Glomerular visceral epithelial cell (primary cell): Measurements from ENCODE around the gene ATF4.
"Not testable (repeated sequence)": the region's sequence is repeated elsewhere in the genome, so short reads cannot be mapped to it uniquely, and the experiment has no call there.

Experiments used
- DNase-seq: peaks from one replicate; pipeline ENCODE4 v3.0.0-alpha.2; 2016; ENCODE audit errors: extremely low spot score

ATF4 gene

DNA sequence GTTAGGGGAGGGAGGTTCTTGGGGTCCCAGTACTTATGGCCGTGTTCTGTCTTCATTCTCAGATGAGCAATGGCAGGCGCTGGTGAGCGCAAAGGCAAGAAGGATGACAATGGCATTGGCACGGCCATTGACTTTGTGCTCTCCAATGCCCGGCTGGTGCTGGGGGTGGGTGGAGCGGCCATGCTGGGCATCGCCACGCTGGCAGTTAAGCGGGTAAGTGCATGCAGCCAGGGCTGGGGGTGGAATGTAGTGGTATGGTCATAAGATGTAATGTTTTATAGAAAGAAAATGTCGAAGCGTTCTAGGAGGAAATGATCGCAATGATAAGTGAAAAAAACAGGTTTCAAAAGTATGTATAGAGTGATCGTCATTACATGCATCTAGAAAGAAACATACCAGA lies 9.1 kb upstream of the ATF4 start:
- DNase-seq = no peak

DNA sequence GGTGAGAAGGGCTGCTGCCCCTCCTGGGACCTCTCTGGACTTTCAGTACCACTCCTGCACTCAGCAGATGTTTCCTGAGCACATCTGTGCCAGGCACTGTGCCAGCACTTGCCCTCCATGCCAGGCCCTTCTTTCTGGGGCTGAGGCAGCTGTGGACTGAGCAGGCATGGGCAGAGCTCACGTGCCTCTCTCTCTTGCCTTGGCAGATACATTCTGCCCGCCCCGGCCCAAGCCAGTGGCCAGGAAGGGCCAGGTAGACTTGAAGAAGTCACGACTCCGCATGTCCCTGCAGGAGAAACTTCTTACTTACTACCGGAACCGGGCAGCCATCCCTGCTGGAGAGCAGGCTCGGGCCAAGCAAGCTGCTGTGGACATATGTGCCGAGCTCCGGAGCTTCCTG lies 8.3 kb upstream of the ATF4 start:
- DNase-seq = no peak

DNA sequence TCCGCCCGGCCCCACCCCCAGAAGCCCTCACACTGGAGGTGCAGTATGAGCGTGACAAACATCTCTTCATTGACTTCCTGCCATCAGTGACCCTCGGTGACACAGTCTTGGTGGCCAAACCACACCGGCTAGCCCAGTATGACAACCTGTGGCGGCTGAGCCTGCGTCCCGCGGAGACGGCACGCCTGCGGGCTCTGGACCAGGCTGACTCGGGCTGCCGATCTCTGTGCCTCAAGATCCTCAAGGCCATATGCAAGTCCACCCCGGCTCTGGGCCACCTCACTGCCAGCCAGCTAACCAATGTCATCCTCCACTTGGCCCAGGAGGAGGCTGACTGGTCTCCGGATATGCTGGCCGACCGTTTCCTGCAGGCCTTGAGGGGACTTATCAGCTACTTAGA lies 6.6 kb upstream of the ATF4 start:
- DNase-seq = no peak

DNA sequence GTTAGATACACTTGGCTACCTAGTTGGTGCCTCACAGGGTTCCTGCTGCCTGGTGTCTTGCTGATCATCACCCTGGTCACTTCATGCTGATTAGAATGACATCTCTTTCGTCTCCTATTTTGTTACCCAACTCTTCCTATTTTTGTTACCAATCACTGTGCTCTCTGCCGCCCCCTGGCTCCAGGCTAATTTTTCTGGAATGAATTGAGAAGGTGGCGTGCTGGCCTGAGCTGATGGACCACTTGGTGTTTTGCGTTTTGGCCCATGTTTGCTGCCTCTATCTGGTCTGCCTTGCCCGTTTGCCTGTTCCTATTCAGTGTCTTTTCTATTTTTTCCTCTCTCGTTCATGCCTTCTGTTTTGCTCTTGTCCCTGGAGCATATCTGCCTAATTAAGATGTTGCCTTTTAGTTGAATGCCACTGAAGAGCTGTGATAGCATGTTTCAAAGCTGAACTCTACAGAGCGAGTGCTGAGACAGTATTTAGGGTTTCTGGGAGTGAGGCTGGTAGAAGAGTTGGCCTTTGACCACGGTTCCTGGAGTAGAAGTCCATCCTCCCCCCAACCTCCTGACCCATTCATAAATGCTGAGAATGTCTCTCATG lies 5.9 kb upstream of the ATF4 start:
- no peak for DNase-seq

DNA sequence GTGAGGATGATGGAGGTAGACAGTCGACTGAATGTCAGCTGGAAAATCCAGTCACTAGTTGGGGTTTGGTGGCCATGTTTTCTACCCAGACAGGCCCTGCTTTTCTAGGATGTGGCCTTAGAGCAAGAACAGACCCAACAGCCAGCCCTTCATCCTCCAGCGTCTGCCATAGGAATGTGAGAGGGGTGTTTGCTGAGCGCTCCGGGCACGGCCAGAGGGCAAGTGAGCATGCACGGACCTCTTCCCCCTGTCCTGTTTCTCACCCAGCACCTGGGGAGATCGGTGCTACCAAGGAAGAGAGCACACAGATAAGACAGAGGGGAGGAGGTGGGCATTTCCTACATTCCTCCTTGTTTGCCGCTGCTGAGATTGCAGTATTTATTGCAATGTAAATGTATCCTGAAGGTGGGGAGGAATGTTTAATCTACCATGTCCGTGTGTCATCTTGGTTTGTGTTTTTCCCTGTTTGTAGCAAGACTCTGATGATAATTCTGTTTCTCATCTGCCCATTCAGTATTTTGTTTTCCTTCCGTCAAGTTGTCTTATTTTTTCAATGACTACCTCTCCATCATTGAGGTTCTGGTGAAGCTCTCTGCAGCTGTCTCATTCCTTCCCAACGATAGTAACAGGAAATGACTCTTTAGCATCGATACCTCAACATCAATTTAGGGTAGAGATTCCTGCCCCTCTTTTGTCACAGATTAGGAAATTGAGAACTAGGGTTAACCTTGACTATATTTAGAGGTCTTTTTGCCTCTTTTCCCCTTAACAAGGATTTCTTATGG lies 4.9 kb upstream of the ATF4 start:
- no peak for DNase-seq

DNA sequence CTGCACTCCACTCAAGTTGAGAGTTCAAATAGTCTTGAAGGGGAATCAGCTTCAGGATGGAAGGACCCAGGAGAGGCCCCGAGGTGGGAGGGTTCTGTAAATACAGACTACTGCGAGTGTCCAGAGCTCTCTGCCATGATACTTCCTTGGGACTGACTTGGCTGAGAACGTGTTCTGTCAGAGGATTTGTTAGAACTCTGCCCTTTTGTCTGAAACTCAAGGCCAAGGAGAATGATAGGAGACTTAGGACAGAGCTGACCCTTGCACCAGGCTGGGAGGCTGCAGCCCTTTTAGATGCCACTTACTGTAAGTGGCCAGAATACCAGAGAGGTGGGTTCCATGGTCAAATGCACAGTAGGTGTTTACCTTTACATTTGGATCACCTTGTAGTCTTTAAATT lies 2.9 kb upstream of the ATF4 start:
- no peak for DNase-seq

DNA sequence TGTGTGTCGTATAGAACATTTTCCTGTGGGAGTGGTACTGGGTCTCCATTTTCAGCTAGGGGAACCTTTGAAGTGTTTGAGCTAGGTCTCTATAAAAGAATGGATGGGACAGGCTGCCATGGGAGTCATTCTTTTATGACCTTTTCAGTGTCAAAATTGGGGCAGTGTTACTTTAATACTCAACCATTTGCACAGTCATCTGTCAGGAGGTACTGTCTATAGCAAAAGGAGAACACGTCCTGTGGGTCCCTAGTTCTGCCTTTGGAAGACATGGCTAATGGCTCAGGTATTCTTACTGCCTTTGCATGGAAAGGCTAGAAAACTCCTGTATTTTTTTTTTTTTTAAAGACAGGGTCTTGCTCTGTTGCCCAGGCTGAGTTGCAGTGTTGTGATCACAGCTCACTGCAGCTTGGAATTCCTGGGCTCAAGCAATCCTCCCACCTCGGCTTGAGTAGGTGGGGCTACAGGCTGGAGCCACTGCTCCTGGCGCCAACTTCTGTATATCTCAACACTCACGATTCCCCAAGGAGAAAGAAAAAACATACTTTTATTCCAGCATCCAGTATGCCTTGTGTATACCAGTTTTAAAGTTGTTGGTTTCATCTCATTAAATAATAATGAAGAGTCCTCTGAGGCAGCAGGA lies 2.1 kb upstream of the ATF4 start:
- no peak for DNase-seq

DNA sequence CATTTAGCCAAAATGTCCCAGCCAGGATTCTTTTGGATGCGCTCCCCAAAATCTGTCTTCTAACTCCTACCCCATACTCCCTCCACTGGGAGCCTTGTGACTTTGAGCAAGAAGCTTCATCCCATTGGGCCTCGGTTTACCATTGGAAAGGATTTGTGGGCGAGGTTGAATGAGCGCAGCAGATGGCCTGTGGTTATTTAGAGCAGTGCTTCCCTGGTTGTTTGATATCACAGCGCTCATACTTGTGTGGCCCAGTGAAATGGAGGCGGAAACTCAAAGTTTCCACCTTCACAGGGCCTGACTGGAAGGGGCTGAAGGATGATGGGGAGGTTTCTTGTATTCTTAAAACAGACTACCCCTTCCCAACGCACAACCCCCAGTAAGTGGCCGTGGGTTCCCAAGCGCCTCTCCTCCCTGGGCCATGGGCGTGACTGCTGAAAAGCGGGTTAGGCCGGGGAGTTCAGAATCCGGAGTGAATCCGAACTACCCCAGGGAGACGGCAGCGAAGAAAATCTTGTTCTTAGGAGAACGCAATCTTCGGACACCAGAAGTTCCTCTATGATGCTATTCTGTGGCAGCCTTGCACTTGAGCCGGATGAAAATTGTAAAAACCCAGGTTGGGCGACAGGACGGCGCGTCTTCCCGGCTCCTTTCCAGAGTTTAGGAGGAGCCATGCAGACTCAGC lies 1.2 kb upstream of the ATF4 start:
- peak; percentile 36 for DNase-seq

DNA sequence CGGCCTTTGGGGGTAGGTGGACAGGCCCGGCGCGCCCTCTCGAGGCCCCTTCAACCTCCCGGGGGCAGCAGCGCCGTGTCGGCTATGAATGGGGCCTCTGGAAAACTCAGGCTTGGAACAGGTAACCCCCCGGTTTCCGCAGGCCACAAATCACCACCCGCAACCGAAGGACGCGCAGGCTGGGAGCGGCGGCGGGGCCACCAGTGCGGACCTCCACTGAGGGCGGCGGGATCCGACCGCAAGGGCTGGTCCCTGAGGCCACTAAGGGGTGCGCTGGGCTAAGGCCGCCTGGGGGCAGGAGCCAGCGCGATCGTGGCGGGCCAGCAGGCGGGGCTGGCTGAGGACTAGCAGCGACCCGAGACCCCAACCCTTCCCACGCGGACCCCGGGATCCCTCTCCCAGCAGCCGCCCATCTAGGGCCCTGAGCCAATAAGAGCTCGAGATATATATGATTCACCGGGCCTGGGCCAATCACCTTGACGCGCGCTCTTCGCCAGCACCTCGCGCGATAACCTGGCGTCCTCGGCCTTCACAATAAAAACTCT lies 609 bp upstream of the ATF4 start:
- DNase-seq = peak; percentile 97

DNA sequence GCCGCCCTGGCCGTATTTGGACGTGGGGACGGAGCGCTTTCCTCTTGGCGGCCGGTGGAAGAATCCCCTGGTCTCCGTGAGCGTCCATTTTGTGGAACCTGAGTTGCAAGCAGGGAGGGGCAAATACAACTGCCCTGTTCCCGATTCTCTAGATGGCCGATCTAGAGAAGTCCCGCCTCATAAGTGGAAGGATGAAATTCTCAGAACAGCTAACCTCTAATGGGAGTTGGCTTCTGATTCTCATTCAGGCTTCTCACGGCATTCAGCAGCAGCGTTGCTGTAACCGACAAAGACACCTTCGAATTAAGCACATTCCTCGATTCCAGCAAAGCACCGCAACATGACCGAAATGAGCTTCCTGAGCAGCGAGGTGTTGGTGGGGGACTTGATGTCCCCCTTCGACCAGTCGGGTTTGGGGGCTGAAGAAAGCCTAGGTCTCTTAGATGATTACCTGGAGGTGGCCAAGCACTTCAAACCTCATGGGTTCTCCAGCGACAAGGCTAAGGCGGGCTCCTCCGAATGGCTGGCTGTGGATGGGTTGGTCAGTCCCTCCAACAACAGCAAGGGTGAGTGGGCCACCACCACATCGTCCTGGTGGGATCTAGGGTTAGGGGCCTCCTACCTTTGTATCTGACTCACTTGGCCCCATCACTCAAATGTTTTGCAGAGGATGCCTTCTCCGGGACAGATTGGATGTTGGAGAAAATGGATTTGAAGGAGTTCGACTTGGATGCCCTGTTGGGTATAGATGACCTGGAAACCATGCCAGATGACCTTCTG lies 934 bp downstream of the ATF4 start:
- DNase-seq = not testable (repeated sequence)

DNA sequence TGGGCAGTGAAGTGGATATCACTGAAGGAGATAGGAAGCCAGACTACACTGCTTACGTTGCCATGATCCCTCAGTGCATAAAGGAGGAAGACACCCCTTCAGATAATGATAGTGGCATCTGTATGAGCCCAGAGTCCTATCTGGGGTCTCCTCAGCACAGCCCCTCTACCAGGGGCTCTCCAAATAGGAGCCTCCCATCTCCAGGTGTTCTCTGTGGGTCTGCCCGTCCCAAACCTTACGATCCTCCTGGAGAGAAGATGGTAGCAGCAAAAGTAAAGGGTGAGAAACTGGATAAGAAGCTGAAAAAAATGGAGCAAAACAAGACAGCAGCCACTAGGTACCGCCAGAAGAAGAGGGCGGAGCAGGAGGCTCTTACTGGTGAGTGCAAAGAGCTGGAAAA lies 1.7 kb downstream of the ATF4 start:
- DNase-seq = not testable (repeated sequence)

DNA sequence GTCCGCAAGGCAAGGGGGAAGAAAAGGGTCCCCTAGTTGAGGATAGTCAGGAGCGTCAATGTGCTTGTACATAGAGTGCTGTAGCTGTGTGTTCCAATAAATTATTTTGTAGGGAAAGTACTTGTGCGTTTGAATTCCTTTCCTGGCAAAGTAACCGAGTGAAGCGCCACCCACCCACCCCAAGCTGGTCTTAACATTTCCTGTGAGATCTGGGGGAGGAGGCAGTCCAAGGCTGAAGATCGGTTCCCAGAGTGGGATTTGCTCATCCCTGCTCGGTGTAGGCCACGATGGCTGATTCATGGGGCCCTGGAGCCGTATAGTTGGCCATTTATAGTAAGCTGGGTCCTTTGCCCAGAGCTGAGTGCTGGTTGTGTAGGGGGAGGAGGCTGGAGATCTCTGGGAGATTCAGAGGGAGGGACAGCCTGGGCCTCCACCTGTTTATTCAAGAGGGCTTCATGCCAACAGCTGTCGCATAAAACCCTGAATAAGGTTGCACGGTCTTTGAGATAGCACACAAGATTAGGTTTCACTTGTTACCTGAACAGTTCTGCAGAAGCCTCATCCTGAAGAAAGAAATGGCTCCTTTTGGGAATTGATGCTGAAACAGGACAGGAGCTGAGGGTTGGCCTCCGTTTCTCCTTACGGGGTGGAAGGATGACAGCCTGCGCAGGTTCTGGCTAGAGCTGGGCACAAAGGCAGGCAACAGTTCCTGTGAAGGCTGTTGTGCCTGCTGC lies 2.4 kb downstream of the ATF4 start:
- peak; percentile 57 for DNase-seq

DNA sequence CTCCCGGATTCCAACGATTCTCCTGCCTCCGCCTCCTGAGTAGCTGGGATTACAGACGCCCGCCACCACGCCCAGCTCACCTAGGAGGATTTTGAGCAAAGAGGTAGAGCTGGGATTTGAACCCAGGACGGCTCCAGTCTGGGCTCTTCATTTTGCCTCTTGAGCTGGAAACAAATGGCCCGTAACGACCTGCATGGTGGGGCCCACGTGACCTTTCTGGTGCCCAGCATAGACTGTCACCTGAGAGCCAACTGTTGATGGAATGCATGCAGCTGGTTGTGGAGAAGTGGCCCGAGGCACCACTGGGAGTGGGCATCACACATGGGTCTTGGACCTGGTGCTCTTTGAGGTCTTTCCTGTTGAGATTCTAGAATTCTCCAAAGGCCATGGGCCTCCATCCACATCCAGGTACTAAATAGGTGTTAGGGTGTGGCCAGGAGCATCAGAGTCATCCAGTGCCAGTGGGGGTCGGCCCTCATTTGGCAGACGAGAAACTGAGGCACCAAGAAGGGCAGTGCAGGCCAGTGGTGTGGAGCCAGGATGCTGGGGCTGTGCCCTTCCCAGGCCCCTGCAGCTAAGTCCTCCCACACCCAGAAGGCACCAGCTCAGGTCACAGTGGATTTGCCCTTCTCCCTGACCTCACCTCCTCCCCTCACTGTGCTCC lies 3.9 kb downstream of the ATF4 start:
- peak; percentile 47 for DNase-seq

DNA sequence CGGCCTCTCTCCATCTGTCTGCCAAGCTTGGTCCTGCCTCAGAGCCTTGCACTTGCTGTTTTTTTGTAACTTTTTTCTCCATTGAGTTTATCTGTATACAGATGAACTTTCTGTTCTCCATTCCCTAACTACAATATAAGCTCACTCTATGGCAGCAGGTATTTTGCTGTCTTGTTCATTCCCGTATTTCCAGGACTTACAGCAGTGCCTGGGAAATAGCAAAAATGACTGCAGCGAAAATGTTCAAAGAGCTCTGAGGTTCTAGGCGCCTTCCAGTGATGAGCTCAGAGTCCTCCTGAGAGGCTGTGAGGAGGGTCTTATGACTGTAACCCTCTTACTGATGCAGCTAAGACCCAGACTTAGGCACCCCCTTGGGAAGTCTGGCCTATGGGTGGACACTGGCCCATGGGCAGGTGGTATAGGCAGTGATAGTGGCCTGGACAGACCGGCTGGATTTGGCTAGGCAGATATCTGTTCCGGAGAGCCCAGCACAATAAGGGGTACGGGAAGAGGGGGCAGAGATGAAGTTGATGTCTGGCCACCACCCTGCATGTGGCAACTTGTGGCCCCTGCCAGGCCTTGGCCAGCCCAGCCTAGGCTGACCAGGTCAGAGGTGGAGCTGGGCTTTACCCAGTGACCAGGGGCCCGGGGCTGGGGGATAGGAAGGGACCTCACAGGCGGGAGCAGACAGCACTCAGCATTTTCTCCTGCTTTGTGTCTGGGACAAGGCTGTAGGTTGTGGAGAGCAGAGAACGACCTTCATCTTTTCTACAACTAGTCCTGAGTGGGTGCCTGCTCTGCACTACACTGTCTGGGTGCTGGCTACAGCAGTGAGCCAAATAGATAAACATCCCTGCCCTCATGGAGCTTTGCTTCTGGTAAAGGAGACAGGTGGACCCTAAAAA lies 4.6 kb downstream of the ATF4 start:
- DNase-seq = peak; percentile 23

DNA sequence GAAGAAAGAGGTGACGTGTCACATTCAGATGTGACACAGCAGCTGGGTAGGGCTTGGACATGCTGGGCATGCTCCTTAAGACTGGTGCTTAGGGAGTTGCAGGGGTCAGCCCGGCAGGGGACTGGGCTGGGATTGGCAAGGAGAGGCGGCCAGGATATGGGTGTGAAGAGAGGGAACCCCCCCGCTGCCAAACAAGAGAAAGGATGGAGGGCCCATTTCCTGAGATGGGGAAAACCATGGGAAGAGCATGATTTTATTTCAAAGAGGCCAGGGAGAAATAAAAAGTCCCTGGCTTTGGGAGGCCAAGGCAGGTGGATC lies 5.3 kb downstream of the ATF4 start:
- DNase-seq = peak; percentile 18

DNA sequence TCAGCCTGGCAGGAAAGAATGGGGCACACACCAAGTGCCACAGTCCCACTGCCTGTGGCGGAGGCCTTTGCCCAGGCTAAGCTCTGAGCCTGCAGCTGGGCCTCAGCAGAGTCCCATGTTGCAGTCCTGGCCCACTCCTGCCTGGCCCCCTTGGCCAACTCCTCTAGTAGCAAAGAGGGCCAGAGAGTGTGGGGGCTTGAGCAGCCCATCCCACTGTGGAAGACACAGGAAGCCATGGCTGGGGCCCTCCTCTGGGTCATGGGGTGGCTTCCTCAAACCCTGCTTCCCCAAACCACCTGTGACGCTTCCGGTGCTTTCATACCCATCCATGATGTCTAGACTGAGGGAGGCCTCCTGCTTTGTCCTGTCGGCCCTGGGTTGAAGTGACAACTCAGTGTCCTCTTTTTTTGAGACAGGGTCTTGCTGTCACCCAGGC lies 6.4 kb downstream of the ATF4 start:
- no peak for DNase-seq

DNA sequence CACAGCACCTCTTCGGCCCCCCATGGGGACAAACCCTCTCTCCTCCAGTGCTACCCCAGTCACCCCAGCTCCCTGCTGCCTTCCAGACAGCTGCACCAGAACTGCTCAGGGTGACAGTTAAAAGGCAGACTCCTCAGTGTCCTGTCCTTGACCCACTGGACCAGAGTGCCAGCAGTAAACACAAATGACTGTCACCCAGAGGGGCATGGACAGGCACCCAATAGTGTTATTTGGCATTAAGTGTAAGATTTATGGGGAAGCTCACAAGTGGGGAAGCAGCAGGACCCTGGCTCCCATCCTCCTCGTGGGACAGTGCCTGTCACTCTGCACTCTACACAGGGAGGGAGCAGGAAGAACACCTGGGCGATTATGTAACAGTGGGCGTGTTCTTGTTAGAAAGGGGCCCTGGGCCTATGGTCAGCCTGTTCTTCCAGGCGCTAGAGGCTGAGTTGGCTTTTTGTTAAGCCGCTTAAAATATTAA lies 7.2 kb downstream of the ATF4 start:
- DNase-seq = no peak

DNA sequence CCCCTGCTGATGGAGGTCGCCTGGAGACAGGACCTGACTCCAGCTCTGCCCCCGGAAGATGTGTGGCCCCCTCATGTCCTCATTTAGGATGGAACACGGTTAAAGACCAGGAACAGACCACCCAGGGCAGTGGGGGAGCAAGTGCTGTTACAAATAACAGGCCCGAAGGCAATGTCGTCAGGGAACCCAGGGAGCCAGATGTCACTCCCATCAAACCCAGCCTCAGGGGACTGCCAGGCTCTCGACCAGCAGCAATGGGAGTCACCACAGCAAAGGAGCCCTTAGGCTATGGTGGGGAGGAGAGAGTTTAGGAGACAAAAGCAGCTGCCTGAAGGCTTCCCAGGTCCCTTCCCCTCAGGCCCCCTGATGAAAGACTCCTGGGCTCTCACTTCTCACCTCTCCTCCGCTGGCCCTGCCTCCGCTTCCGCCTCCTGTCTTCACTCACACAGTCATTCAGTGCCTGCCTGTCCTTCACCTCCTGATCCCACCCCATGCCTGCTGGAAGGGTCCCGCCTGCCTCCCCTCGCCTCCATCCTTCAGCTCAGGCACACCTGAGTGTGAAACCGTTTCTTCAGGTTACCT lies 7.8 kb downstream of the ATF4 start:
- no peak for DNase-seq
